ENCODE data around the gene PAN2. TPM values are rescaled to one million over a fixed set of nuclear protein-coding genes. Genes with fewer than 3 reads are reported as not detected.
A peak's percentile ranks its signal among the peaks of the same experiment; 100 is the strongest.
"Not testable (repeated sequence)": the region's sequence is repeated elsewhere in the genome, so short reads cannot be mapped to it uniquely, and the experiment has no call there.

The PAN2 gene
- total RNA-seq, 1 donor from 2014 or later: 38.7 TPM

- DNase-seq (ENCODE audit: low spot score): no peak
These were observed 26.4 kb downstream of the PAN2 start for GRCh38 chr12:56307221-56307965.

GRCh38 chr12:56304872-56305590 is 28.8 kb downstream of the PAN2 start:
- no peak for DNase-seq (ENCODE audit: low spot score)

- no peak for DNase-seq (ENCODE audit: low spot score)
These were observed 29.5 kb downstream of the PAN2 start for GRCh38 chr12:56304276-56304675.

GRCh38 chr12:56300644-56301464 is 32.9 kb downstream of the PAN2 start:
- no peak for DNase-seq (ENCODE audit: low spot score)

- peak; percentile 100 for DNase-seq (ENCODE audit: low spot score)
These were observed 33.8 kb downstream of the PAN2 start, which contains the start of gene CS for GRCh38 chr12:56299853-56300643. CS (minus strand) TSS chr12:56300330; CDS start chr12:56300201, 129 bp downstream.

GRCh38 chr12:56299308-56299852 is 34.4 kb downstream of the PAN2 start:
- no peak for DNase-seq (ENCODE audit: low spot score)

GRCh38 chr12:56298828-56299227 is 35.0 kb downstream of the PAN2 start:
- DNase-seq (ENCODE audit: low spot score): no peak

GRCh38 chr12:56297400-56297799 is 36.4 kb downstream of the PAN2 start:
- DNase-seq (ENCODE audit: low spot score): no peak

- DNase-seq (ENCODE audit: low spot score): no peak
These were observed 37.5 kb downstream of the PAN2 start for GRCh38 chr12:56296295-56296694.

GRCh38 chr12:56293795-56294194 is 40.0 kb downstream of the PAN2 start:
- no peak for DNase-seq (ENCODE audit: low spot score)

GRCh38 chr12:56288705-56289387 is 45.0 kb downstream of the PAN2 start:
- no peak for DNase-seq (ENCODE audit: low spot score)

GRCh38 chr12:56286044-56286830 is 47.6 kb downstream of the PAN2 start:
- no peak for DNase-seq (ENCODE audit: low spot score)

GRCh38 chr12:56284263-56284662 is 49.5 kb downstream of the PAN2 start:
- DNase-seq (ENCODE audit: low spot score): not testable (repeated sequence)

GRCh38 chr12:56282579-56282978 is 51.2 kb downstream of the PAN2 start:
- DNase-seq (ENCODE audit: low spot score): no peak

GRCh38 chr12:56282030-56282429 is 51.8 kb downstream of the PAN2 start:
- DNase-seq (ENCODE audit: low spot score): no peak

- DNase-seq (ENCODE audit: low spot score): no peak
These were observed 53.0 kb downstream of the PAN2 start for GRCh38 chr12:56280849-56281248.

GRCh38 chr12:56278905-56279304 is 54.9 kb downstream of the PAN2 start:
- DNase-seq (ENCODE audit: low spot score): no peak

- DNase-seq (ENCODE audit: low spot score): no peak
These were observed 59.5 kb downstream of the PAN2 start for GRCh38 chr12:56274299-56274698.

- DNase-seq (ENCODE audit: low spot score): not testable (repeated sequence)
These were observed 61.3 kb downstream of the PAN2 start for GRCh38 chr12:56272468-56272867.

All from mesenteric fat pad (tissue), 1 donor.